Hepatocyte (in vitro differentiated cells): ENCODE results near the gene CACNB4. TPM values are rescaled to one million over a fixed set of nuclear protein-coding genes. Genes with fewer than 3 reads are reported as not detected.

Experiments
- DNase-seq: peaks from one replicate; pipeline ENCODE4 v3.0.0-alpha.2; 2016; ENCODE audit warnings: low spot score
- H2AFZ ChIP-seq: fragments of 200-600 bp; sonication (generic); 2 replicates; pipeline ENCODE4 v1.6.0; 2016; ENCODE audit warnings: antibody characterized with exemption, mild to moderate bottlenecking
- H3K27ac ChIP-seq: fragments of 200-600 bp; sonication (generic); 2 replicates; pipeline ENCODE4 v1.5.1; 2016; ENCODE audit warnings: mild to moderate bottlenecking
- H3K27me3 ChIP-seq: fragments of 200-600 bp; sonication (generic); 2 replicates; pipeline ENCODE4 v1.6.1; 2016
- H3K36me3 ChIP-seq: fragments of 200-600 bp; sonication (generic); replicated peaks from 2 replicates; pipeline ENCODE4 v1.5.1; 2016; ENCODE audit warnings: low read depth; ENCODE audit not compliant: insufficient read depth
- H3K4me1 ChIP-seq: fragments of 200-600 bp; sonication (generic); 2 replicates; pipeline ENCODE4 v1.5.1; 2016; ENCODE audit warnings: mild to moderate bottlenecking, moderate library complexity; ENCODE audit not compliant: insufficient read depth
- H3K4me2 ChIP-seq: fragments of 200-600 bp; sonication (generic); 2 replicates; pipeline ENCODE4 v1.6.0; 2016
- H3K4me3 ChIP-seq: fragments of 200-600 bp; sonication (generic); 2 replicates; pipeline ENCODE4 v1.5.1; 2016; ENCODE audit warnings: mild to moderate bottlenecking
- H3K79me2 ChIP-seq: fragments of 200-600 bp; sonication (generic); 2 replicates; pipeline ENCODE4 v1.6.0; 2017; ENCODE audit warnings: mild to moderate bottlenecking
- H3K9me2 ChIP-seq: fragments of 200-600 bp; sonication (generic); replicated peaks from 2 replicates; pipeline ENCODE4 v1.6.0; 2017; ENCODE audit warnings: mild to moderate bottlenecking; ENCODE audit not compliant: insufficient read depth
- H3K9me3 ChIP-seq: fragments of 200-600 bp; sonication (generic); 2 replicates; pipeline ENCODE4 v1.5.1; 2016; ENCODE audit warnings: low read depth, mild to moderate bottlenecking
- H4K20me1 ChIP-seq: fragments of 200-600 bp; sonication (generic); 2 replicates; pipeline ENCODE4 v1.6.0; 2016; ENCODE audit warnings: mild to moderate bottlenecking; ENCODE audit not compliant: insufficient read depth, poor library complexity, severe bottlenecking
- CTCF ChIP-seq: fragments of 200-600 bp; sonication (generic); IDR thresholded peaks from 2 replicates; pipeline ENCODE4 v1.5.1; 2016; ENCODE audit warnings: antibody characterized with exemption, mild to moderate bottlenecking; ENCODE audit not compliant: poor library complexity
- EZH2 ChIP-seq: fragments of 200-600 bp; sonication (generic); IDR thresholded peaks from 2 replicates; pipeline ENCODE4 v1.6.1; 2016; ENCODE audit warnings: antibody characterized with exemption, mild to moderate bottlenecking, borderline replicate concordance
- EZH2phosphoT487 ChIP-seq: fragments of 200-600 bp; sonication (generic); IDR thresholded peaks from one replicate; pipeline ENCODE4 v1.6.1; 2018; ENCODE audit warnings: antibody characterized with exemption, mild to moderate bottlenecking, low read depth, moderate library complexity; ENCODE audit not compliant: unreplicated experiment, severe bottlenecking
- WGBS: methylation state at CpG from one replicate; pipeline ENCODE4 v1.1.6; 2016; ENCODE audit warnings: low lambda C conversion rate; ENCODE audit errors: missing lambda C conversion rate; 5-methylcytosine and 5-hydroxymethylcytosine counted together
- polyA plus RNA-seq: library from polyadenylated mRNA; unstranded; fragments of >200 nt; fragmentation: Nextera tagmentation; extraction: Ambion mirVana; gene quantifications from 2 replicates; pipeline ENCODE4 v1.2.1, GENCODE V29; 2016
- total RNA-seq: library from RNA; depleted of rRNA; stranded (reverse); fragments of >200 nt; gene quantifications from 2 replicates; pipeline ENCODE4 v1.2.3, GENCODE V29; 2014

Gene CACNB4
- total and polyA plus RNA-seq, 2 experiments from 2014 or later = 0.85 to 4.0 TPM

GRCh38 chr2:151983221-151983620 lies 115.6 kb downstream of the CACNB4 start:
- H3K9me2 ChIP-seq = no peaks in the 10 kb centered on the region
- no peaks in the 10 kb centered on the region for H3K36me3 ChIP-seq
- H3K79me2 ChIP-seq = no peaks in the 10 kb centered on the region
- no peak overlapping the region for H2AFZ ChIP-seq
- H4K20me1 ChIP-seq = no peaks in the 10 kb centered on the region
- H3K4me2 ChIP-seq = no peak overlapping the region
- no peak for DNase-seq
- no peak overlapping the region for H3K4me3 ChIP-seq
- H3K9me3 ChIP-seq = no peaks in the 10 kb centered on the region
- H3K4me1 ChIP-seq = no peaks in the 10 kb centered on the region
- no peak overlapping the region for H3K27ac ChIP-seq
- WGBS = 65% methylated on average over 2 of the region's 2 CpGs
- TF ChIP-seq CTCF = no peak
- no peak for TF ChIP-seq EZH2
- TF ChIP-seq EZH2phosphoT487 = no peak
- H3K27me3 ChIP-seq = no peaks in the 10 kb centered on the region

GRCh38 chr2:151981886-151982285 lies 117.0 kb downstream of the CACNB4 start:
- no peak overlapping the region for H3K4me2 ChIP-seq
- no peaks in the 10 kb centered on the region for H3K9me2 ChIP-seq
- no peaks in the 10 kb centered on the region for H3K36me3 ChIP-seq
- no peak for TF ChIP-seq EZH2
- TF ChIP-seq CTCF = no peak
- TF ChIP-seq EZH2phosphoT487 = no peak
- no peaks in the 10 kb centered on the region for H3K79me2 ChIP-seq
- H3K27me3 ChIP-seq = no peaks in the 10 kb centered on the region
- no peaks in the 10 kb centered on the region for H3K4me1 ChIP-seq
- 85% methylated on average over 1 of the region's 1 CpG for WGBS
- no peak for DNase-seq
- no peaks in the 10 kb centered on the region for H4K20me1 ChIP-seq
- H3K27ac ChIP-seq = no peak overlapping the region
- H2AFZ ChIP-seq = no peak overlapping the region
- H3K9me3 ChIP-seq = no peaks in the 10 kb centered on the region
- no peak overlapping the region for H3K4me3 ChIP-seq

- H3K79me2 ChIP-seq = no peaks in the 10 kb centered on the region
- no peak overlapping the region for H3K4me3 ChIP-seq
- no peak for DNase-seq
- no peaks in the 10 kb centered on the region for H3K36me3 ChIP-seq
- peaks cover 3% of the 10 kb centered on the region for H3K4me1 ChIP-seq
- H2AFZ ChIP-seq = no peak overlapping the region
- no peaks in the 10 kb centered on the region for H4K20me1 ChIP-seq
- H3K9me2 ChIP-seq = no peaks in the 10 kb centered on the region
- TF ChIP-seq CTCF (no peak), EZH2phosphoT487 (no peak), EZH2 (no peak)
- H3K9me3 ChIP-seq = no peaks in the 10 kb centered on the region
- no peak overlapping the region for H3K27ac ChIP-seq
- WGBS = 92% methylated on average over 3 of the region's 3 CpGs
- H3K4me2 ChIP-seq = no peak overlapping the region
- H3K27me3 ChIP-seq = no peaks in the 10 kb centered on the region
Observed at GRCh38 chr2:151979694-151980093, 119.2 kb downstream of the CACNB4 start.

GRCh38 chr2:151978709-151979108 lies 120.1 kb downstream of the CACNB4 start:
- Histone ChIP-seq H3K4me1 (peaks cover 3% of the 10 kb centered on the region), H3K27me3 (no peaks in the 10 kb centered on the region), H3K79me2 (no peaks in the 10 kb centered on the region), H2AFZ (no peak overlapping the region), H3K4me3 (no peak overlapping the region), H3K4me2 (no peak overlapping the region), H3K9me3 (no peaks in the 10 kb centered on the region), H3K27ac (no peak overlapping the region), H4K20me1 (no peaks in the 10 kb centered on the region), H3K9me2 (no peaks in the 10 kb centered on the region), H3K36me3 (no peaks in the 10 kb centered on the region)
- TF ChIP-seq EZH2phosphoT487 = no peak
- TF ChIP-seq CTCF = no peak
- 100% methylated on average over 5 of the region's 7 CpGs for WGBS
- no peak for DNase-seq
